Activated CD8-positive, alpha-beta memory T cell treated with anti-CD3 and anti-CD28 coated beads, Interleukin-2, amount 50 U/mL, for 24 hours (primary cell): Measurements from ENCODE around the gene ST8SIA1.
"Not testable (repeated sequence)": the region's sequence is repeated elsewhere in the genome, so short reads cannot be mapped to it uniquely, and the experiment has no call there.

Experiments
- DNase-seq: peaks from one replicate; pipeline ENCODE4 v3.0.0-alpha.2; 2020; ENCODE audit errors: extremely low read depth

Gene ST8SIA1

GRCh38 chr12:22169376-22169775 lies 165.1 kb downstream of the ST8SIA1 start:
- no peak for DNase-seq

GRCh38 chr12:22164139-22164538 lies 170.4 kb downstream of the ST8SIA1 start:
- no peak for DNase-seq

- DNase-seq: no peak
Observed at GRCh38 chr12:22163594-22163993, 170.9 kb downstream of the ST8SIA1 start.

- no peak for DNase-seq
Observed at GRCh38 chr12:22160396-22161003, 174.0 kb downstream of the ST8SIA1 start.

- DNase-seq: not testable (repeated sequence)
Observed at GRCh38 chr12:22149286-22149685, 185.2 kb downstream of the ST8SIA1 start.

- not testable (repeated sequence) for DNase-seq
Observed at GRCh38 chr12:22146686-22147085, 187.8 kb downstream of the ST8SIA1 start.
